Inflammatory macrophage treated with lipopolysaccharide for 1 hour (primary cell): ENCODE results near the gene ATF7IP.
A peak's percentile ranks its signal among the peaks of the same experiment; 100 is the strongest.
"Not testable (repeated sequence)": the region's sequence is repeated elsewhere in the genome, so short reads cannot be mapped to it uniquely, and the experiment has no call there.

Experiments used
- DNase-seq, 2 donors: peaks; one replicate each; pipeline ENCODE4 v3.0.0-alpha.2; 2020 to 2022

Gene ATF7IP

GRCh38 chr12:14365294-14366208 lies at the start of gene ATF7IP:
ATF7IP (plus strand) TSS chr12:14365682; CDS start chr12:14423916, 58,234 bp downstream.
- DNase-seq, result peak; percentile 98 to 99

GRCh38 chr12:14317362-14318146 lies 47.9 kb upstream of the ATF7IP start:
- DNase-seq, result no peak

- DNase-seq, result not testable (repeated sequence)
Measured at GRCh38 chr12:14319704-14320427, 45.6 kb upstream of the ATF7IP start.

GRCh38 chr12:14322403-14322802 lies 43.1 kb upstream of the ATF7IP start:
- no peak for DNase-seq

GRCh38 chr12:14325716-14326343 lies 39.7 kb upstream of the ATF7IP start:
- no peak for DNase-seq

- no peak for DNase-seq
Measured at GRCh38 chr12:14326699-14327098, 38.8 kb upstream of the ATF7IP start.

GRCh38 chr12:14327711-14328110 lies 37.8 kb upstream of the ATF7IP start:
- DNase-seq, result peak; percentile 49 to 60

GRCh38 chr12:14332482-14332881 lies 33.0 kb upstream of the ATF7IP start:
- DNase-seq, result no peak

- DNase-seq, result no peak
Measured at GRCh38 chr12:14340371-14340770, 25.1 kb upstream of the ATF7IP start.

- DNase-seq, result not testable (repeated sequence)
Measured at GRCh38 chr12:14351524-14351923, 14.0 kb upstream of the ATF7IP start.

- DNase-seq, result not testable (repeated sequence)
Measured at GRCh38 chr12:14352066-14352465, 13.4 kb upstream of the ATF7IP start.

- DNase-seq, result not testable (repeated sequence)
Measured at GRCh38 chr12:14354665-14355064, 10.8 kb upstream of the ATF7IP start.

GRCh38 chr12:14356147-14356546 lies 9.3 kb upstream of the ATF7IP start:
- no peak for DNase-seq

- no peak for DNase-seq
Measured at GRCh38 chr12:14357486-14357885, 8.0 kb upstream of the ATF7IP start.

GRCh38 chr12:14362352-14362751 lies 3.1 kb upstream of the ATF7IP start:
- peak; percentile 47 to 76 for DNase-seq

- DNase-seq, result no peak
Measured at GRCh38 chr12:14364583-14365271, 755 bp upstream of the ATF7IP start.

- peak; percentile 35 to 44 for DNase-seq
Measured at GRCh38 chr12:14366209-14367039, 942 bp downstream of the ATF7IP start.

- DNase-seq, result peak; percentile 65 to 76
Measured at GRCh38 chr12:14367040-14367661, 1.7 kb downstream of the ATF7IP start.

GRCh38 chr12:14369311-14369710 lies 3.8 kb downstream of the ATF7IP start:
- no peak for DNase-seq

- DNase-seq, result peak; percentile 38 to 66
Measured at GRCh38 chr12:14373217-14373616, 7.7 kb downstream of the ATF7IP start.
